Epidermal melanocyte (primary cell): ENCODE data around the gene FOXJ1.

ENCODE experiments used
- DNase-seq: peaks from one replicate; pipeline ENCODE4 v3.0.0; 2011; ENCODE audit warnings: low spot score; ENCODE audit not compliant: insufficient read length

The FOXJ1 gene

GRCh38 chr17:76124582-76125390 lies 16.3 kb downstream of the FOXJ1 start:
- no peak for DNase-seq

- no peak for DNase-seq
Observed at GRCh38 chr17:76123749-76124581, 17.1 kb downstream of the FOXJ1 start.

GRCh38 chr17:76123191-76123499 lies 17.9 kb downstream of the FOXJ1 start:
- no peak for DNase-seq

GRCh38 chr17:76122431-76123190 lies 18.4 kb downstream of the FOXJ1 start:
- no peak for DNase-seq

- DNase-seq = no peak
Observed at GRCh38 chr17:76121932-76122430, 19.1 kb downstream of the FOXJ1 start.

- no peak for DNase-seq
Observed at GRCh38 chr17:76120658-76121008, 20.4 kb downstream of the FOXJ1 start.

- no peak for DNase-seq
Observed at GRCh38 chr17:76119409-76120371, 21.4 kb downstream of the FOXJ1 start.

GRCh38 chr17:76115138-76115754 lies 25.8 kb downstream of the FOXJ1 start:
- DNase-seq = no peak

- DNase-seq = no peak
Observed at GRCh38 chr17:76111956-76112355, 29.1 kb downstream of the FOXJ1 start.

GRCh38 chr17:76107509-76107908 lies 33.5 kb downstream of the FOXJ1 start:
- no peak for DNase-seq

- no peak for DNase-seq
Observed at GRCh38 chr17:76106703-76107102, 34.3 kb downstream of the FOXJ1 start.

GRCh38 chr17:76104896-76105231 lies 36.2 kb downstream of the FOXJ1 start:
- no peak for DNase-seq

GRCh38 chr17:76104140-76104895 lies 36.7 kb downstream of the FOXJ1 start:
- DNase-seq = no peak

GRCh38 chr17:76103274-76104139 lies 37.5 kb downstream of the FOXJ1 start, which contains the start of gene EXOC7:
Gene EXOC7, minus strand, starts transcription at chr17:76103787. Its CDS starts 95 bp downstream, at chr17:76103692.
- peak; percentile 85 for DNase-seq

GRCh38 chr17:76102944-76103273 lies 38.1 kb downstream of the FOXJ1 start:
- DNase-seq = no peak

GRCh38 chr17:76097716-76098295 lies 43.2 kb downstream of the FOXJ1 start:
- DNase-seq = no peak

GRCh38 chr17:76095943-76096342 lies 45.1 kb downstream of the FOXJ1 start:
- no peak for DNase-seq

GRCh38 chr17:76094046-76094445 lies 47.0 kb downstream of the FOXJ1 start:
- DNase-seq = no peak
